ENCODE results near the gene PRKN. TPM values are rescaled to one million over a fixed set of nuclear protein-coding genes. Genes with fewer than 3 reads are reported as not detected.

PRKN gene
- total RNA-seq, 4 donors from 2014 or later: 8.4 to 44.8 (median 12.6) TPM

DNA sequence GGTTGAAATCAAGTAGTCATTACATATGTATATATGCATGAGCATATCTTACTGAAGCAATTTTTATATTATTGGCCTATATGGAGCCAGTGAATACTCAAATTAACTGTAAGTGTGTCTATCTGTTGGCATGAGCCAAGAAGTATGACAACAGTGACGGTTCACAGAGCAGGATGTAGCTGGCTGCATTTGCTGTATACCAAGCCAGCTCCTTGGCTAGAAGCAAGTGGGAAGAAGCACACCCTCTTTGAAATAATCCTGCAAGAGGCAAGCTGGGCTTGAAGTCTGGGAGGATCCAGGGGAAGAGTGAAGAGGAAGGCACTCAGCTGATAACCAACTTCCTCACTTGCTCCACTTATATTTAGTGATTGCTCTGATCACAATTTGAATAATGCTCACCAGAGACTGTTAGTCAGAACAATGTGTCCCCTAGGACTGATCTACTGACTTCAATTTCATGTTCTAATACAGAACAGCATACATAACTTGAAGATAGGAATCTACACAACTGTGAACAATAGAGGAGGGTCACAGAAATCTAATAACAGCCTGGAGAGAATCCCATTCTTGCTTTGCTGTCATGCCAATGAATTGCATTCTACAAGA is 497.3 kb downstream of the PRKN start:
- no peak for DNase-seq (ENCODE audit: low spot score)
- no peak for ATAC-seq (ENCODE audit: low FRiP score)
- TF ChIP-seq, protein P1, sequence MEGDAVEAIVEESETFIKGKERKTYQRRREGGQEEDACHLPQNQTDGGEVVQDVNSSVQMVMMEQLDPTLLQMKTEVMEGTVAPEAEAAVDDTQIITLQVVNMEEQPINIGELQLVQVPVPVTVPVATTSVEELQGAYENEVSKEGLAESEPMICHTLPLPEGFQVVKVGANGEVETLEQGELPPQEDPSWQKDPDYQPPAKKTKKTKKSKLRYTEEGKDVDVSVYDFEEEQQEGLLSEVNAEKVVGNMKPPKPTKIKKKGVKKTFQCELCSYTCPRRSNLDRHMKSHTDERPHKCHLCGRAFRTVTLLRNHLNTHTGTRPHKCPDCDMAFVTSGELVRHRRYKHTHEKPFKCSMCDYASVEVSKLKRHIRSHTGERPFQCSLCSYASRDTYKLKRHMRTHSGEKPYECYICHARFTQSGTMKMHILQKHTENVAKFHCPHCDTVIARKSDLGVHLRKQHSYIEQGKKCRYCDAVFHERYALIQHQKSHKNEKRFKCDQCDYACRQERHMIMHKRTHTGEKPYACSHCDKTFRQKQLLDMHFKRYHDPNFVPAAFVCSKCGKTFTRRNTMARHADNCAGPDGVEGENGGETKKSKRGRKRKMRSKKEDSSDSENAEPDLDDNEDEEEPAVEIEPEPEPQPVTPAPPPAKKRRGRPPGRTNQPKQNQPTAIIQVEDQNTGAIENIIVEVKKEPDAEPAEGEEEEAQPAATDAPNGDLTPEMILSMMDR (IDR thresholded peaks at IDR 0.05): no peak

DNA sequence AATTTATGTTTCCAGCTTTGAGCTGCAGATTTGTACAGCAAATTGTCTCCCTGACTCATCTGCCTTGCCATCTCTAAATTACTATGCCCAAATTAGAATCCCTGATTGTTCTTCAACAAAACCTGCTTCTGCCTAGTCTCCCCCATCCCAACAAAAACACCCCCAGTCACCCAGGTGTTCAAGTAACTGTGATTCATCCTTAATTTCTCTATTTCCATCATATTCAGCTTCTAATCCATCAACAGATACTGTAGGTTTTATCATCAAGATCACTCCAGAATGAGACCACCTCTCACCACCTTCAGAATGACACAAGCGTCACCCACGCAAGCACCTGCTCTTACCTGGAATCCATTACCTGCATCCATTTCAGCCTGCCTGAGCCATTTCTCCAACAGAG is 498.5 kb downstream of the PRKN start:
- DNase-seq (ENCODE audit: low spot score) (no peak), ATAC-seq (ENCODE audit: low FRiP score) (no peak)
- TF ChIP-seq, protein P1 (IDR thresholded peaks at IDR 0.05): no peak

DNA sequence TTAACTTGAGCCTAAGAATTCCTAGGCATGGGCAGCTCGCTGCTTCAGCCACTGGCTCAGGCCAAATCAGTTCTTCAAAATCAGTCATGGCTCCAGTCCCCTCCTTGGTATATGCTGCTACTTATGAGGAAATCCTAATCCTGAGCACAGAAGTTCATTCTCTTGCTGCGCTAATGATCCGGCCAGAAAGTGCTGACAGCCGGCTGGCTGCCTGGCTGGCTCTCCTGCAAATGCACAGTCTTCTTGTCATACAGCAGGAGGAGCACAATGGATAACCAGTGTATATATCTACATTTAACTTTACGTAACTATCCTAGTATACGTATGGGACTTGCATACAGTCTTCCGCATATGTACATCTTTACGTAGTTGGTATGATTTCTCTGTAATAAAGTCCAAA is 500.8 kb downstream of the PRKN start:
- no peak for DNase-seq (ENCODE audit: low spot score)
- ATAC-seq (ENCODE audit: low FRiP score): no peak
- TF ChIP-seq, protein P1 (IDR thresholded peaks at IDR 0.05): no peak

- TF ChIP-seq, protein P1 (IDR thresholded peaks at IDR 0.05): no peak
- no peak for DNase-seq (ENCODE audit: low spot score)
- no peak for ATAC-seq (ENCODE audit: low FRiP score)
Measured at GRCh38 chr6:162222521-162222920, 505.0 kb downstream of the PRKN start.

DNA sequence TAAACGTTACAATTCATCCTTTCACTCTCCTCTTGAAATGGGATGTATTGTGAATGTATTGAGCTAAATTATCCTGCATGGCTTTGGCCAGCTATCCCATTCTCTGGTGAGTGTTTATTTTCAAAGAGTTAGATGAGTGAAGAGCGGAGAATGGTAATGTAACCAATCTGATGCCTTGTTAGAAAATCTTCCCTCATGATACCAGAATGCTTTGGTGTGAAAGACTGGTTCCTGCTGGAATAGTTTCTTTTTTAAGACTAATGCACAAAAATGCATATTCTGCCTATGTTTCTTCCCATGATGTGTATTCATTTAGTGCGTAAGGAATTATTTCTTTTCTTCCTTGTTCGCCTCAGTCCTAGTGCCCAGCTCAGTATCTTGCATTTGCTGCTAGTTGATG is 506.7 kb downstream of the PRKN start:
- TF ChIP-seq, protein P1 (IDR thresholded peaks at IDR 0.05): no peak
- no peak for DNase-seq (ENCODE audit: low spot score)
- no peak for ATAC-seq (ENCODE audit: low FRiP score)

GRCh38 chr6:162219266-162219665 is 508.3 kb downstream of the PRKN start:
- DNase-seq (ENCODE audit: low spot score) (no peak), ATAC-seq (ENCODE audit: low FRiP score) (no peak)
- TF ChIP-seq, protein P1 (IDR thresholded peaks at IDR 0.05): no peak

GRCh38 chr6:162217811-162218493 is 509.6 kb downstream of the PRKN start:
- ATAC-seq (ENCODE audit: low FRiP score): no peak
- TF ChIP-seq, protein P1 (IDR thresholded peaks at IDR 0.05): no peak
- DNase-seq (ENCODE audit: low spot score): no peak

All from omental fat pad (tissue), 4 donors.